Colon (tissue), 2 donors: ENCODE data around the gene AHSA1.
"Not testable (repeated sequence)": the region's sequence is repeated elsewhere in the genome, so short reads cannot be mapped to it uniquely, and the experiment has no call there.

Source experiments
- FAIRE-seq: peaks from 2 replicates; lab custom pipeline; 2012; peaks lifted over from hg19 to GRCh38; lab: Jason Lieb, UNC
- donor health status: control.
- donor health status: control.

AHSA1 gene

DNA sequence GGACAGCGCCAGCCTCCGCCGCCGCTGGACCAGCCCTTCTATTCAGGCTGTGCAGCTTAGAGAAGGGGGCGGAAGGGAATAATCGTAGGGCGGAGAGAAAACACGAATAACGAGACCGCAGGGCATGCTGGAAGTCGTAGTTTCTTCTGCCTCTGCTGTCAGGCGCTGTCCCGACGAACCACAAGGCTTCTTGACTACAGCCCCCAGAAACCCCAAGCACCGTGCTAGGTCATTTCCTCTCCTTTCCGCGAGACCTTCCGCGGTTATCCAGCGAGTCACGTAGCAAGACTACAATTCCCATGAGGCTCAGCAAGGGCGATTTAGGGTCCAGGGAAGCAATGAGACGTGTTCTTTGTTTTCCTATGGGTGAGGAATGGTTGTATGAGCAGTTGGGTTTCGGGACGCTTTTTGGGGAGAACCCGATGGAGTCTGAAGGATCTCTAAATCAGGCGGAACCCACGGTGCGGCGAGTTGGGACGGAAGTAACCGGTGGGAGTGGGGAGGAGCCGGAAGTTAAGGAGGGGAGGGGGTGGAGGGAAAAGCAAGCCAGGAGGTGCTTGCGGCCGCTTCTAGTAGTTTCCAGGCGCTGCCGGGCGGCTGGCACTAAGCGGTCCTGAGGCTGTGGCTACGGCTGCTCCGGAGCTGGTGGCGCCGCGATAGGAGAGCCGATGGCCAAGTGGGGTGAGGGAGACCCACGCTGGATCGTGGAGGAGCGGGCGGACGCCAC, at the start of gene AHSA1, which contains the start of gene VIPAS39:
AHSA1 (plus strand) TSS at position 572 of the 727 bp plus-strand sequence; CDS start at position 669, 97 bp downstream.
VIPAS39 (minus strand) TSS at position 80 of the 727 bp plus-strand sequence. CDS start 3,499 bp downstream, outside the sequence.
- no peak for FAIRE-seq

DNA sequence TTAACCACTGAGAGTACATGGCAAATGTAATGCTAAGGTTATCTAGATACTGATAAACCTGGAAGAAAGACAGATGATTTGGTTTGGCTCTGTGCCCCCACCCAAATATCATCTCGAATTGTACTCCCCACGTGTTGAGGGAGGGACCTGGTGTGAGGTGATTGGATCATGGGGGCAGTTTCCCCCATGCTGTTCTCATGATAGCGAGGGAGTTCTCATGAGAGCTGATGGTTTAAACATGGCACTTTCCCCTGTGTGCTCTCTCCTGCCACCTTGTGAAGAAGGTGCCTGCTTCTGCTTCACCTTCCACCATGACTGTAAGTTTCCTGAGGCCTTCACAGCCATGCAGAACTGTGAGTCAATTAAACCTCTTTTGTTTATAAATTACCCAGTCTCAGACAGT, 48.8 kb upstream of the AHSA1 start:
- FAIRE-seq, result no peak

- FAIRE-seq, result not testable (repeated sequence)
Measured at GRCh38 chr14:77415403-77416030, 42.4 kb upstream of the AHSA1 start.

DNA sequence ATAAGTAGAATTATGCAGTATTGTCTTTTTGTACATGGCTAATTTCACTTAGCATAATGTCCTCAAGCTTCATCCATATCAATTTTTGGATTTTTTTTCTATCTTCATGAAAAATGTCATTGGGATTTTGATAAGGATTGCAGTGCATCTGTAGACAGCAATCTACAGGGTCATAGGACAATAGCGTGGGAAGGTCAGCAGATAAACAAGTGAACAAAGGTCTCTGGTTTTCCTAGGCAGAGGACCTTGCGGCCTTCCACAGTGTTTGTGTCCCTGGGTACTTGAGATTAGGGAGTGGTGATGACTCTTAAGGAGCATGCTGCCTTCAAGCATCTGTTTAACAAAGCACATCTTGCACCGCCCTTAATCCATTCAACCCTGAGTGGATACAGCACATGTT, 41.8 kb upstream of the AHSA1 start:
- not testable (repeated sequence) for FAIRE-seq

- no peak for FAIRE-seq
Measured at GRCh38 chr14:77416836-77417235, 41.1 kb upstream of the AHSA1 start.

- FAIRE-seq, result no peak
Measured at GRCh38 chr14:77421201-77421600, 36.7 kb upstream of the AHSA1 start.

DNA sequence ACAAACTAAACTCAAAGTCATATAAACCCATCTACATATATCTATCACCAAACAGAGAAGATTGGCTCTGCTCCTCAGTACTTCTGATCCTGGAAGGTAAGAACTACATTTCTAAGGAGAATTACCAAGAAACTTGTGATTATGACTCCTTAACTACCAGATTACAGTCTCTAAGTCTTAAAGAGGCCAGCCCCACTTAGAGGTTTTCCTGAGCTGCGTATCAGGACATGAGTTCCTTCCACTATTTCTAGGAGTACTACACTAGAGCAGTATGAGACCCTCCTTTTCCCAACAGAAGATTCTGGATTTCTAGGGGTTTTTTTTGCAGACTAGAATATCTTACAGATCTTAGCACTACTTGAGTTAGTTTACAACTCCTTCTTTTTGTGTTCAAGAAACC, 34.5 kb upstream of the AHSA1 start, which contains the start of gene NOXRED1:
NOXRED1 (minus strand) TSS at position 101 of the 400 bp plus-strand sequence. CDS start 634 bp downstream, outside the sequence.
- no peak for FAIRE-seq

DNA sequence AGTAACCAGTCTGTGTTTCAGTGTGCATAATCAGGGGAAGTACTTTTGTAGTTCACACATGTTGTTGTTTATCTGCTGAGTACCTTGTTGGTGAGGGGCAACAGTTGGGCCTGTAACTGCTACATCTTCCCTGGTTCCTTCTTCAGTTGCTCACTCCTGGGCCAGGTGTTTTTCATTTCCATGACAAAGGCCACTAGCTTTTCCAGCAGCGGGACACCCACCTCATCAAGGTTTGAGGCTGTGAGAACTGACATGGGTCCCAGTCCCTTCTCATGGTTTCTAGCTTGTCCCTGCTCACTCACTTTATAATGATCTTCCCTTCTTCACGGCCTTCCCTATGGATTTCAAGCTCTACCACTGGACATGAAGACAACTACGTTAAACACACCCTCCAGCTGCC, 33.0 kb upstream of the AHSA1 start:
- FAIRE-seq, result no peak

DNA sequence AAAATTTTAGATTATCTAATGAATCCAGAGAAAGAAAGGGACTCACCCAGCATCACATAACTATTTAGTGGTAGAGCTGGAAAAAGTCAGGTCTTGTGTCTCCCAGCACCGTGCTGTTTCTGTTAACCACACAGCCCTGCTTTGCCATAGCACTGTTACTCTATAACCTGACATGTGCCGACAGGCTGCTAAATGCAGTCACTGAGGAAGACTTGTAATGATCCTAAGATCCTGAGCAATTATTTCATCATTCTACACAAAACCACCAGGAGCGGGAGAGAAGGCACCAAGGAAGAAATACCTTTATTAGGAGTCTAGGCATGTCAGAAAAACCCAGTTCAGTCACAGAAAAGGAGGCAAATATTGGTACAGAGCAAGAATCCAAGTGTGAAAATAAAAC, 31.5 kb upstream of the AHSA1 start:
- FAIRE-seq, result no peak

DNA sequence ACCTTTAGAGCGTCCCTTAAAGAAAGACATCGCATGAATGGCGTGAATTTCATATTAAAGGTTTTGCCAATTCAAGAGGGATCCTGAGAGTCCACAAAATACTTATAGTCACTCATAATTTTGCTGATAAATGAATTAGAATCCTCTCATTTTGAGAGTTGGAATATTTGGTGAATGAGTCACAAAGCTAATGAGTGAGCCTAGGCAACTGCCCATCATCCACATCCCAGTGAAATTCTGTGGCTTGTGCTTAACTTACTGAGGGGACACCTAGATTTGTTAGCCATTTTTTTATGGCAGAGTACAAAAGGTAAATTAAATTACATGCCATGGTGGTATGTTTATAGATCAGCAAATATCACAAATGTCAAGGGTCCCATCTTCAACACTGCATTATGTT, 21.9 kb upstream of the AHSA1 start:
- FAIRE-seq, result no peak

DNA sequence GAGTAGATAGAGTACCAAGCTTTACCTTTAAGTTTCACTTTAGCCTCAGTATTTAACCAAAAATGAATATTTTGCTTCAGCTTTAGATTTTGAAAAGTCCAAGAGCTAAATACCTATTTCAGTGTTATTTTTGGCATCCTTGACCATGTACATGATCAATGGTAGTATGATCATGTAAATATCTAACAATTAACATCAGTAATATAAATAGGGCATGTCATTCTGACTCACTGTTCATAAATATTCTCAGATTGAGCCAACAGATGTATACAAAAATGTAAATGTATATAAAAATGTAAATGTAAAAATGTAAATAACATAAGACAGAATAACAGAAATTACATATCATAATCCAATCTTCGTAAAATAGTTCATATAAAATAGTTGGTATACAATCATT, 19.3 kb upstream of the AHSA1 start:
- no peak for FAIRE-seq

GRCh38 chr14:77439861-77440260, 18.0 kb upstream of the AHSA1 start:
- FAIRE-seq, result no peak

GRCh38 chr14:77442196-77442595, 15.7 kb upstream of the AHSA1 start:
- no peak for FAIRE-seq

DNA sequence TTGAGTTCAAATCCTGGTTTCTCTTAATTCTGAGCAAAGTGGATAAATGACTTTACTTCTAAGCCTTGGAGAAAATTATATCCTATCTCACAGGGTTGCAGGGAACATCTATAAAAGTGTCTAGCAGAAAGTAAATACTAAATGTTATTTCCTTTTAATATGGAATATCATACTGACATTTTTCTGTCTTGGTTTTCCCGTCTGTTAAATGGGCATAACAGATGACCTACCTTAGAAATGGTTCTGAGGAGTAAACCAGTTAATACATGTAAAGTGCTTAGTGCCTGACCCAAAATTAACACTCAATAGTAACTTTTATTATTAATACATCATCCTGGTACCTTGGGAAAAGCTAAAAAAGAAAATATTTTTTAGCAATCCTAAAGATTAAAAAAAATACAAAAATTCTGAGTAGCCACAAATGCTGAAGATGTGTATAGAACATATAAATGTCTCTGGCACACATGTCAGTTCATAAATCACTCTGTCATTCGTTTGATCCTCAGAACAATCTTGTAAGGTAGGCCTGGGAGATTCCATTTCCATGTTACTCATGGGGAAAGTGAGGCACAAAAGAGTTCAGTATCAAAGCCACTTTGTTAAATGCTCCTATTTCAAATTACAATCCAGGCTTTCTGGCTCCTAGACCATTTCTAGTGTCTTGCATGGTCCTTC, 1.8 kb upstream of the AHSA1 start:
- FAIRE-seq, result no peak

- no peak for FAIRE-seq
Measured at GRCh38 chr14:77457115-77457521, 775 bp upstream of the AHSA1 start.

DNA sequence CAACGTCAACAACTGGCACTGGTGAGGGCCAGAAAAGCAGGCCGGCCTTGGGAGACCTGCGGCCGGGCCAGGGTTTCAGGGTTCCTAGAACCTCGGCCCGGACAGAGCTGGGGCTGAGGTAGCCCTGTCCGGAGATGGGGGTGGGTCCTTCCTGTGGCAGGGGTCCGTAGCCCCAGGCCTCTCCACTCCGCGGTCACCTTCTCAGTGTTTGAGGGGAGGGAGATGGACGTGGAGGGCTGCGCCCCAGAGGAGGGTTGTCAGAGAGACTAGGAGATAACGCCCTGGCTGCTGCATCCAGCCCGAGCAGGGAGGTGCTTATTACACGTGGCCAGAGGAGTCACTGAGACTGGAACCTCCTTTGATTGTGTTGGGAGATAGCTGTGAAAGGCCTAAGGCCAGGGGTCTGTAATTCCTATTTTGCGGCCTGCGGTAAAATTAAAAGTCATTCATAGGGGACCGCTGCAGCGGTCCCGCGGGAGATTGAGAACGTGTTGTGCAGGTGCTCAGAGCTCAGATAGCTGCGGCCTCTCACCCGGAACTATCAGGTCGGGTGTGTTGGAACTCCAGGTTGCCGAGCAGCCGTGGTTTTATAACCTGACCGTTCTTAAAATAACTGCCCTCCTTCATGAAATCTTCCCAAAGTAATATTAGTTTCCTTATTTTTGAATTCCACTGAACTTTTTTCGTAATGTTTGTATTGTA, 507 bp downstream of the AHSA1 start:
- FAIRE-seq, result no peak

GRCh38 chr14:77459072-77459723, 1.3 kb downstream of the AHSA1 start:
- no peak for FAIRE-seq

DNA sequence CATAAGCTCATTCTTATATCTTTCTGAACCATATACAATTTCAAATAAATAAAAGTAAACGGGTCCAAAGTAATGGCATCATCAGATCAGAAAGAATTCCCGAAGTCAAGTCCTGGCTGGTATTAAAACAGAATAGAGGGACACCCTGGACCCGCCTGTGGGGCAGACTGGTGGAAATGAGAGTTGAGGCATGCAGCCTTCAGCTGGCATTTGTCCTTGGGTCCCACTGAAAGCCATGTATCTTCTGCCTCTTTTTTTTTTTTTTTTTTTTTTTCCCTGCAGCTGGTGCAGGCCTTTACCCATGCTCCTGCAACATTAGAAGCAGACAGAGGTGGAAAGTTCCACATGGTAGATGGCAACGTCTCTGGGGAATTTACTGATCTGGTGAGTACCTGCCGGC, 9.9 kb downstream of the AHSA1 start:
- no peak for FAIRE-seq

- FAIRE-seq, result no peak
Measured at GRCh38 chr14:77469067-77469505, 11.2 kb downstream of the AHSA1 start.

- FAIRE-seq, result no peak
Measured at GRCh38 chr14:77469539-77469938, 11.6 kb downstream of the AHSA1 start.

DNA sequence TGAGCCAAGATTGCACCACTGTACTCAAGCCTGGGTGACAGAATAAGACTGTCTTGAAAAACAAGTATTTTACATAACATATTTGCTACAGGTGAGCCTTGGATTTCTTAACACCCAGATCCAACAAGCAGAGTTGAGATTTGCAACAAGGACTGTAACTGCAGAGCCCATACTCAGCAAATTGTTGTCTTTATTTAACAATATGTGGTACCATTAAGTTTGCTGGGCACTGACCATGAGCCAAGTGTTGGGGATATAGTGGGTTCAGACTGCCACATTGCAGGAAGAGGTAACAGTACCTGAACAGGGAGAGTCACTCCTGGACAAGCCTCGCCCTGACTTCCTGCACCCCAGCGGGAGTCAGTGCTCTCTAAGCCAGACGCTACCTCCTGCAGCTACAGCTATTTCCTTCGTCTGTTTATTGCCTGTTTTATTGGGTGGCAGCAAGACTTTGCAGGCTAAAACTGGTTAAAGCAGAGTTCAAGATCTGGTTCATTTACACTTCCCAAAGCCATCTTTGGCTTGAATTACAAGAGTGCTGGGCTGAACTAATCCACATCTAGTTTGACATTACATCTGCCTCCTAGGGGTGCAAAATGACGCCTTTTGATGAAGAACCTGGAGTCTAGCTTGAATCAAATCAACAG, 12.5 kb downstream of the AHSA1 start:
- no peak for FAIRE-seq
